Fibroblast of lung (primary cell): Measurements from ENCODE around the gene MCF2L. TPM values are rescaled to one million over a fixed set of nuclear protein-coding genes. Genes with fewer than 3 reads are reported as not detected.

ENCODE experiments used
- DNase-seq, 2 donors: peaks; one replicate each; pipeline versions ENCODE4 v3.0.0 to v3.0.0-alpha.2; 2010; ENCODE audit warnings: low read depth in 2 of 2
- H2AFZ ChIP-seq: 2 replicates; pipeline ENCODE4 v1.5.1; 2012; ENCODE audit warnings: low read length, control low read depth, inconsistent platforms
- H3K27ac ChIP-seq: 2 replicates; pipeline ENCODE4 v1.5.1; 2011; ENCODE audit warnings: low read length, control low read depth; ENCODE audit not compliant: insufficient read depth
- H3K27me3 ChIP-seq: 2 replicates; pipeline ENCODE4 v1.5.1; 2011; ENCODE audit warnings: mild to moderate bottlenecking, low read length; ENCODE audit not compliant: control insufficient read depth, insufficient read depth
- H3K36me3 ChIP-seq: 2 replicates; pipeline ENCODE4 v1.5.1; 2011; ENCODE audit warnings: low read length; ENCODE audit not compliant: control insufficient read depth, insufficient read depth
- H3K4me1 ChIP-seq: 2 replicates; pipeline ENCODE4 v1.5.1; 2011; ENCODE audit warnings: low read length; ENCODE audit not compliant: control insufficient read depth, insufficient read depth; ENCODE audit errors: extremely low read depth
- H3K4me2 ChIP-seq: 2 replicates; pipeline ENCODE4 v1.5.1; 2011; ENCODE audit warnings: low read length, control low read depth; ENCODE audit not compliant: insufficient read depth; ENCODE audit errors: extremely low read depth
- H3K4me3 ChIP-seq, 4 experiments: fragments of 200-600 bp in 1 of 4; sonication (generic) in 1 of 4; replicated peaks in 1 of 4; 2 replicates each; pipeline ENCODE4 v1.5.1; 2011 to 2016; ENCODE audit warnings: low read length in 4 of 4, low read depth in 3 of 4, mild to moderate bottlenecking in 3 of 4, control low read depth in 2 of 4, inconsistent platforms in 1 of 4, mixed read lengths in 1 of 4; ENCODE audit not compliant: insufficient read depth in 1 of 4; ENCODE audit errors: control extremely low read depth in 1 of 4
- H3K79me2 ChIP-seq: 2 replicates; pipeline ENCODE4 v1.5.1; 2012; ENCODE audit warnings: mild to moderate bottlenecking, low read length, inconsistent platforms; ENCODE audit not compliant: control insufficient read depth, insufficient read depth
- H3K9ac ChIP-seq: 2 replicates; pipeline ENCODE4 v1.5.1; 2011; ENCODE audit warnings: mild to moderate bottlenecking, low read length, control low read depth; ENCODE audit not compliant: insufficient read depth
- H3K9me3 ChIP-seq: 2 replicates; pipeline ENCODE4 v1.5.1; 2012; ENCODE audit warnings: low read depth, low read length; ENCODE audit not compliant: control insufficient read depth, insufficient read depth
- H4K20me1 ChIP-seq: 2 replicates; pipeline ENCODE4 v1.5.1; 2011; ENCODE audit warnings: low read length; ENCODE audit not compliant: control insufficient read depth, insufficient read depth; ENCODE audit errors: extremely low read depth
- EZH2 ChIP-seq: IDR thresholded peaks from 2 replicates; pipeline ENCODE4 v1.5.1; 2012; ENCODE audit warnings: low read length, control low read depth, mild to moderate bottlenecking; ENCODE audit errors: missing control alignments
- polyA plus RNA-seq, 2 donors: library from polyadenylated mRNA; depleted of rRNA in 1 of 2; stranded (reverse) in 1 of 2; unstranded in 1 of 2; fragments of >200 nt; gene quantifications; 2 replicates each; pipeline ENCODE4 v1.2.1, GENCODE V29; 2011 to 2012; ENCODE audit warnings: missing spikeins in 1 of 2
- total RNA-seq: library from RNA; depleted of rRNA; stranded (reverse); fragments of >200 nt; gene quantifications from 2 replicates; pipeline ENCODE4 v1.2.1, GENCODE V29; 2014
- TF ChIP-seq, protein P1 (sequence below), 2 donors: IDR thresholded peaks in 1 of 2; conservative IDR thresholded peaks in 1 of 2; 1 replicate in 1 of 2; 2 replicates in 1 of 2; pipeline ENCODE4 v1.5.1; 2011 to 2012; ENCODE audit warnings: low read length in 2 of 2, control low read depth in 1 of 2, inconsistent platforms in 1 of 2, low read depth in 1 of 2, mild to moderate bottlenecking in 1 of 2

The MCF2L gene
- total and polyA plus RNA-seq, 2 donors (not counting 1 experiment from before 2014, with no cell fraction given): 0.18 to 3.3 TPM

DNA sequence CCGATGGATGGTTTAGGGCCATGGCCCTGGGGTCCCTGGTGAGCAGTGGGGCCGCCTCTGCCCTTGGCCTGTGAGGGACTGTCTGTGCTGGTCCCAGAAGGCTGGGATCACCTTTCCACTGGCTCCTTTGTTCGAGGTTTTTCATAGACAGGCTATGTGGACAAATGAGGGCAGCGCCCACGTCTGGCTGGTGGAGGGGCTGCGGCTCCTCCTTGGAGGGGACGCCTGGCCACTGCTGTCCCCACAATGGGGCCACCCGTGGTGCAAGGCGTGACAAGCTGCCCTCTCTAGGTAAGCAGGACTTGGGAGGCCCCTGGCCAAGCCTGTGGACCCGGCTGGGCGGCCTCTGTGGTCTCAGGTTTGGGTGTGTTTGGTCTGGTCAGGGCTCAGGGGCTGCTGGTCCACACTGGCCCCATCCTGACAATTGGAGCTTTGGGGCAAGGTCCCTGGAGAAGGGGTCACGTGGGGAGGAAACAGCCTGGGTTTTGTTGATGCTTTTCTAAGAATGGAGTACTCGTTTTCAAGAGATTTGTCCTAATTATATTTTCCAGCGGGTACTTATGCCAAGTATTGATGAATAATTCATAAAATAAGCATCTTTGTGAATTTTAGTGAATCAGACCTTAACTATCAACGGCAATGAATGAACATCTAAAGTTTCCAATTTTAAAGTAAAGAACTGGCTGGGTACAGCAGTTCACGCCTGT is 33.3 kb downstream of the MCF2L start:
- Histone ChIP-seq H3K9ac (no peak overlapping the region), H3K36me3 (no peaks in the 10 kb centered on the region), H3K4me2 (no peak overlapping the region), H3K4me1 (no peaks in the 10 kb centered on the region), H3K27me3 (peaks cover 12% of the 10 kb centered on the region), H3K9me3 (no peaks in the 10 kb centered on the region), H4K20me1 (no peaks in the 10 kb centered on the region), H3K79me2 (no peaks in the 10 kb centered on the region), H3K27ac (no peak overlapping the region), H3K4me3 (no peak overlapping the region), H2AFZ (no peak overlapping the region)
- no peak for DNase-seq
- TF ChIP-seq EZH2: no peak
- TF ChIP-seq, protein P1, sequence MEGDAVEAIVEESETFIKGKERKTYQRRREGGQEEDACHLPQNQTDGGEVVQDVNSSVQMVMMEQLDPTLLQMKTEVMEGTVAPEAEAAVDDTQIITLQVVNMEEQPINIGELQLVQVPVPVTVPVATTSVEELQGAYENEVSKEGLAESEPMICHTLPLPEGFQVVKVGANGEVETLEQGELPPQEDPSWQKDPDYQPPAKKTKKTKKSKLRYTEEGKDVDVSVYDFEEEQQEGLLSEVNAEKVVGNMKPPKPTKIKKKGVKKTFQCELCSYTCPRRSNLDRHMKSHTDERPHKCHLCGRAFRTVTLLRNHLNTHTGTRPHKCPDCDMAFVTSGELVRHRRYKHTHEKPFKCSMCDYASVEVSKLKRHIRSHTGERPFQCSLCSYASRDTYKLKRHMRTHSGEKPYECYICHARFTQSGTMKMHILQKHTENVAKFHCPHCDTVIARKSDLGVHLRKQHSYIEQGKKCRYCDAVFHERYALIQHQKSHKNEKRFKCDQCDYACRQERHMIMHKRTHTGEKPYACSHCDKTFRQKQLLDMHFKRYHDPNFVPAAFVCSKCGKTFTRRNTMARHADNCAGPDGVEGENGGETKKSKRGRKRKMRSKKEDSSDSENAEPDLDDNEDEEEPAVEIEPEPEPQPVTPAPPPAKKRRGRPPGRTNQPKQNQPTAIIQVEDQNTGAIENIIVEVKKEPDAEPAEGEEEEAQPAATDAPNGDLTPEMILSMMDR (conservative IDR thresholded peaks at IDR 0.05 in 1 of 2, IDR thresholded peaks at IDR 0.05 in 1 of 2; ENCODE audit: low read depth in 1 of 2, low read length in 2 of 2): no peak

DNA sequence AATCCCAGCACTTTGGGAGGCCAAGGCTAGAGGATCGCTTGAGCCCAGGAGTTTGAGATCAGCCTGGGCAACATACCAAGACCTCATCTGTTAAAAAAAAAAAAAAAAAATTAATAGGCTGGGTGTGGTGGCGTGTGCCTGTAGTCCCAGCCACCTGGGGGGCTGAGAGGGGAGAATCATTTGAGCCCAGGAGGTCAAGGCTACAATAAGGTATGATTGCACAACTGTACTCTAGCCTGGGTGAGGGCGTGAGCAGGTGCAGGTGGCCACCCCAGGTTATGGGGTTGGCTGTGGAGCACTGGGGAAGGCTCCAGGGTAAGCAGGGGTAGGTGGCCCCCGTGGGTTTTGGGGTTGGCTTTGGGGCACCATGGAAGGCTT is 33.9 kb downstream of the MCF2L start:
- Histone ChIP-seq H3K4me2 (no peak overlapping the region), H3K9ac (no peak overlapping the region), H4K20me1 (no peaks in the 10 kb centered on the region), H3K36me3 (no peaks in the 10 kb centered on the region), H2AFZ (no peak overlapping the region), H3K4me3 (no peak overlapping the region), H3K4me1 (no peaks in the 10 kb centered on the region), H3K79me2 (no peaks in the 10 kb centered on the region), H3K27me3 (peaks cover 12% of the 10 kb centered on the region), H3K27ac (no peak overlapping the region), H3K9me3 (no peaks in the 10 kb centered on the region)
- TF ChIP-seq EZH2: no peak
- TF ChIP-seq, protein P1 (conservative IDR thresholded peaks at IDR 0.05 in 1 of 2, IDR thresholded peaks at IDR 0.05 in 1 of 2; ENCODE audit: low read depth in 1 of 2, low read length in 2 of 2): no peak
- DNase-seq: no peak

- Histone ChIP-seq H3K79me2 (no peaks in the 10 kb centered on the region), H3K4me2 (no peak overlapping the region), H3K36me3 (no peaks in the 10 kb centered on the region), H3K4me3 (no peak overlapping the region), H2AFZ (no peak overlapping the region), H3K4me1 (no peaks in the 10 kb centered on the region), H4K20me1 (no peaks in the 10 kb centered on the region), H3K27me3 (peaks cover 12% of the 10 kb centered on the region), H3K9me3 (no peaks in the 10 kb centered on the region), H3K27ac (no peak overlapping the region), H3K9ac (no peak overlapping the region)
- DNase-seq: no peak
- no peak for TF ChIP-seq EZH2
- TF ChIP-seq, protein P1 (conservative IDR thresholded peaks at IDR 0.05 in 1 of 2, IDR thresholded peaks at IDR 0.05 in 1 of 2; ENCODE audit: low read depth in 1 of 2, low read length in 2 of 2): no peak
Observed at GRCh38 chr13:113004126-113004525, 35.1 kb downstream of the MCF2L start.
